ENCODE data around the gene CDK6. TPM values are rescaled to one million over a fixed set of nuclear protein-coding genes. Genes with fewer than 3 reads are reported as not detected.
"Not testable (repeated sequence)": the region's sequence is repeated elsewhere in the genome, so short reads cannot be mapped to it uniquely, and the experiment has no call there.

The CDK6 gene
- polyA plus RNA-seq, 1 donor: 22.4 TPM

DNA sequence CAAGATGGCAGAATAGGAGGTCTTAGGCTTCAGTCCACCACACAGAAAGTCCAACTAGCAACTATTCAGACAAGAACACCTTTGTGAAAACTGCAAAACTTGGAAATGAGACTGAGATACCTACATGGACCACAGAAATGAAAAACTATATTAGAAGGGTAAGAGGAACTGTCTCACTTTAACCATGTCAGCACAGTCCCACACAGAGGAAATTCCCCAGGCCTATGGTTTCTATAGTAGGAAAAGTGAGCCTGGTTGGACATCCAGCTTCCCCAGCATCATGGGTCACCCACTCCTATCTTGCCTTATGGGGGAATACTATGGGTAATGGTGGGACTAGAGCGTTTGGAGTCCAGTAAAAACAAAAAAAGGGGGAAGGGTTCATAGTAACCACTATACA is 38.8 kb upstream of the CDK6 start:
- no CpG with 5 or more reads among the region's 1 CpG for WGBS (ENCODE audit: insufficient coverage, low lambda C conversion rate)

DNA sequence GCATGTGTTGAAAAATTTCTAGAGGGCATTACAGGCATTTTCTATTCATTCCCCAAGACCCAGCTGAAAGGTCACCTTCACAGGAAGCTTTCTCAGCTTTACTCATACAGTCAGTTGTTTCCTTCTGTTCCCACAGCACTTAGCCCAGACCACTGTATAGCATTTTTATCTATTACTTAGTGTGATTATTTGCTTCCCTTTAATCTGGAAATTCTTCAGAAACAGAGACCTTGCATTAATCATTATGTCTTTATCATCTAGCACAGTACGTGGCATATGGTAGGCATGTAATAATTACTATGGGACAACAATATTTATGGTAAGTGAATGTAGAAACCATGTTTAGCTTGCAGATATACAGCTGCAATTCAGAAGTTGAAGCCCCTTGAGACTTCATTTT is 38.2 kb upstream of the CDK6 start:
- H3K27ac ChIP-seq (ENCODE audit: low read length): no peak overlapping the region
- no peaks in the 10 kb centered on the region for H3K9me3 ChIP-seq (ENCODE audit: control insufficient read depth, low read depth, low read length)
- no peaks in the 10 kb centered on the region for H3K4me1 ChIP-seq (ENCODE audit: control insufficient read depth, insufficient read depth, low read length)
- no peaks in the 10 kb centered on the region for H3K36me3 ChIP-seq (ENCODE audit: control insufficient read depth, insufficient read depth, low read length)
- H3K4me3 ChIP-seq (ENCODE audit: low read length): no peak overlapping the region
- no peaks in the 10 kb centered on the region for H3K27me3 ChIP-seq (ENCODE audit: control insufficient read depth, insufficient read depth, low read length)
- no CpG with 5 or more reads among the region's 1 CpG for WGBS (ENCODE audit: insufficient coverage, low lambda C conversion rate)
- DNase-seq: no peak

More for the DNA sequence above, 38.8 kb upstream of the CDK6 start:
- Histone ChIP-seq H3K9me3 (ENCODE audit: control insufficient read depth, low read depth, low read length) (peaks cover 3% of the 10 kb centered on the region), H3K36me3 (ENCODE audit: control insufficient read depth, insufficient read depth, low read length) (no peaks in the 10 kb centered on the region), H3K4me3 (ENCODE audit: low read length) (no peak overlapping the region), H3K4me1 (ENCODE audit: control insufficient read depth, insufficient read depth, low read length) (no peaks in the 10 kb centered on the region), H3K27me3 (ENCODE audit: control insufficient read depth, insufficient read depth, low read length) (no peaks in the 10 kb centered on the region), H3K27ac (ENCODE audit: low read length) (no peak overlapping the region)
- no peak for DNase-seq

DNA sequence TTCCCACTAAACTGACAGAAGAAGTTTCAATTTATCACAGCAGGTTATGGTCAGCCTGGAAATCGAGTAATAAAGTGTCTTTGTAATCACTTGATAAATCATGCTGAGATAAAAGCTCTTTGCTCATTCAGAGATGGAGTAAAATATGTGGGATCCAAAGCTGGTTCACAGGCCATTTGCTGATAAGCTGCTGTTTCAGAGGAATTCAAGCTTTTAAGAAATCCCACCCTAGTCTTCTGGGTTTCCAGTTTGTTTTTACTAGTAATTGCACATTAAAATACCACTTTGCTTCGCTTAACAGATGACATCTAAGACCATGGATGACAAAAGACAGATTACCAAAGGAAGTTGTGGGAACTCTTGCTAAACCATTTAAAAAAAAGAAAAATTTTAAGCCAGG is 37.4 kb upstream of the CDK6 start:
- WGBS (ENCODE audit: insufficient coverage, low lambda C conversion rate): 60% methylated on average over 1 of the region's 2 CpGs
- no peaks in the 10 kb centered on the region for H3K27me3 ChIP-seq (ENCODE audit: control insufficient read depth, insufficient read depth, low read length)
- H3K4me1 ChIP-seq (ENCODE audit: control insufficient read depth, insufficient read depth, low read length): no peaks in the 10 kb centered on the region
- no peaks in the 10 kb centered on the region for H3K36me3 ChIP-seq (ENCODE audit: control insufficient read depth, insufficient read depth, low read length)
- H3K9me3 ChIP-seq (ENCODE audit: control insufficient read depth, low read depth, low read length): peaks cover 4% of the 10 kb centered on the region
- DNase-seq: no peak
- H3K4me3 ChIP-seq (ENCODE audit: low read length): no peak overlapping the region
- no peak overlapping the region for H3K27ac ChIP-seq (ENCODE audit: low read length)

DNA sequence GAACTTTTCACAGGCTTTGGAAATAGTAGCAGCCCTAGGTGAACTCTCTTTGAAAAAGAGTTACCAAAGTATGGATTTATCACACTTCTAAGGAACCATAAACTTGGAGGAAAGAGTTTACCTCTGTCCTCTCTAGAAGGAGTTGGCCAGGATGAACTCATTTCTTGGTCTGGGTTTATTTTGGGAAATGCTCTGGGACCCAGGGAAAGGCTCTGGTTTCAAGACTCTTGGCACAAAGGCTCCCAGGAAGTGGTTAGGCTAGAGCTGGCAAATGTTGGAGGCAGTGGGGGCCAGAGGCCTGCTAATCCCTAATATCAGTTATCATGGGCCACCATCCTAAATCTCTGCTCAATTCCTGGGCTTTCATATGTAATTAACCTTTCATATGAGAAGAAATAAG is 36.3 kb upstream of the CDK6 start:
- Histone ChIP-seq H3K9me3 (ENCODE audit: control insufficient read depth, low read depth, low read length) (peaks cover 4% of the 10 kb centered on the region), H3K27me3 (ENCODE audit: control insufficient read depth, insufficient read depth, low read length) (no peaks in the 10 kb centered on the region), H3K36me3 (ENCODE audit: control insufficient read depth, insufficient read depth, low read length) (no peaks in the 10 kb centered on the region), H3K4me3 (ENCODE audit: low read length) (no peak overlapping the region), H3K4me1 (ENCODE audit: control insufficient read depth, insufficient read depth, low read length) (no peaks in the 10 kb centered on the region), H3K27ac (ENCODE audit: low read length) (no peak overlapping the region)
- no peak for DNase-seq

DNA sequence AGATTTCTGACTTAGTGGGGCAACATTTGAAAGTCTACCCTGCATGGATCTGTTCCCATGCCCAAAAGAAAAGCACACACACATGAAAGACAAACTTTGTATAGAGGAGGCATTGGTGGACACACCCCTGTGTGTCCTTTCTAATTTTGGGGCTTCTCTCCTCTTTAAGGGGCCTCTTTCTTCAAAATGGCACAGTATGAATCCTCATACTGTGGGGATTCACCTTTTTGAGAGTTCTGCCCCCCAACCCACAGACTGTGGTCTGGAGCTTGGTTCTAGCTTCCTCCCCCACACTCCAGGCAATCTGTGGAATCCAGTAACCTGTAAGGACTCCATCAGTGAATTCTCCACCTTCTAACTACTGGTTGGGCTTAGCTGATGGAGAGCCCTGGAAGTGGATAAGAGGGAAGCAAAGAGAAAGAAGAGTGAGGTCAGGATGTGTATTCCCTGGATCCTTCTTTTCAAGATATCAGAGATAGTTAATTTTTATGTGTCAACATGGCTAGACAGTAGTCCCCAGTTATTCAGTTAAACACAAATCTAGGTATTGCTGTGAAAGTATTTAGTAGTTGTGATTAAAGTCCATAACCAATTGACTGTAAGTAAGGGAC is 32.4 kb upstream of the CDK6 start:
- Histone ChIP-seq H3K27me3 (ENCODE audit: control insufficient read depth, insufficient read depth, low read length) (no peaks in the 10 kb centered on the region), H3K27ac (ENCODE audit: low read length) (no peak overlapping the region), H3K9me3 (ENCODE audit: control insufficient read depth, low read depth, low read length) (peaks cover 4% of the 10 kb centered on the region), H3K36me3 (ENCODE audit: control insufficient read depth, insufficient read depth, low read length) (no peaks in the 10 kb centered on the region), H3K4me3 (ENCODE audit: low read length) (no peak overlapping the region), H3K4me1 (ENCODE audit: control insufficient read depth, insufficient read depth, low read length) (no peaks in the 10 kb centered on the region)
- DNase-seq: no peak

DNA sequence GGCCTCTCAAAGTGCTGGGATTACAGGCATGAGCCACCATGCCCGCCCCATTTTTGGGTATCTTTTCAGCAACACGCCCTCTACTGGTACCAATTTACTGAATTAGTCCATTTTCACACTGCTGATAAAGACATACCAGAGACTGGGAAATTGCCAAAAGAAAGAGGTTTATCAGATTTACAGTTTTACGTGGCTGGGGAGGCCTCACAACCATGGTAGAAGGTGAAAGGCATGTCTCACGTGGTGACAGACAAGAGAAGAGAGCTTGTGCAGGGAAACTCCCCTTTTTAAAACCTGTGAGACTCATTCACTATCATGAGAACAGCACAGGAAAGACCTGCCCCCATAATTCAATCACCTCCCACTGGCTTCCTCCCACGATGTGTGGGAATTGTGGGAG is 27.8 kb upstream of the CDK6 start:
- not testable (repeated sequence) for H3K27ac ChIP-seq (ENCODE audit: low read length); H3K36me3 ChIP-seq (ENCODE audit: control insufficient read depth, insufficient read depth, low read length); H3K27me3 ChIP-seq (ENCODE audit: control insufficient read depth, insufficient read depth, low read length); DNase-seq; H3K4me3 ChIP-seq (ENCODE audit: low read length); H3K9me3 ChIP-seq (ENCODE audit: control insufficient read depth, low read depth, low read length); H3K4me1 ChIP-seq (ENCODE audit: control insufficient read depth, insufficient read depth, low read length)
- no CpG with 5 or more reads among the region's 5 CpGs for WGBS (ENCODE audit: insufficient coverage, low lambda C conversion rate)

DNA sequence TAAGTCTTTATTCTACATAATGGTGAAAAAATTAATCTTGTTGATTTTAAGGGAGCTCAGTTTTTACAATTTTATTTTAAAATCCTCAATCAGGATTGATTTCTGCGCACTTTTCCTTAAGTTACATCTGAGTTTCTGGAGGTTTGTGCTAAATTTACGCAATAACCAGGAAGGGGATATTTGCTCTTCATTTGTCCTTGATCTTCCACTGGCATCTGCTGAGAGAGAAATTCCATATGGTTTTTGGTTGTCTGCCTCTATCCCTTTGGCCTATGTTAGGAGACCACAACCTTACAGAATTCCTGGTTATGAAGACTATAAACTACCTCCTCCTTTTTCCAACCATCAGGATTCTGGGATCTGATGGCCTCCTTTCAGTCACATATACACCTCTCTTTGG is 20.1 kb upstream of the CDK6 start:
- Histone ChIP-seq H3K27ac (ENCODE audit: low read length) (no peak overlapping the region), H3K4me3 (ENCODE audit: low read length) (no peak overlapping the region), H3K9me3 (ENCODE audit: control insufficient read depth, low read depth, low read length) (no peaks in the 10 kb centered on the region), H3K4me1 (ENCODE audit: control insufficient read depth, insufficient read depth, low read length) (no peaks in the 10 kb centered on the region), H3K27me3 (ENCODE audit: control insufficient read depth, insufficient read depth, low read length) (no peaks in the 10 kb centered on the region), H3K36me3 (ENCODE audit: control insufficient read depth, insufficient read depth, low read length) (no peaks in the 10 kb centered on the region)
- no CpG with 5 or more reads among the region's 2 CpGs for WGBS (ENCODE audit: insufficient coverage, low lambda C conversion rate)
- no peak for DNase-seq

DNA sequence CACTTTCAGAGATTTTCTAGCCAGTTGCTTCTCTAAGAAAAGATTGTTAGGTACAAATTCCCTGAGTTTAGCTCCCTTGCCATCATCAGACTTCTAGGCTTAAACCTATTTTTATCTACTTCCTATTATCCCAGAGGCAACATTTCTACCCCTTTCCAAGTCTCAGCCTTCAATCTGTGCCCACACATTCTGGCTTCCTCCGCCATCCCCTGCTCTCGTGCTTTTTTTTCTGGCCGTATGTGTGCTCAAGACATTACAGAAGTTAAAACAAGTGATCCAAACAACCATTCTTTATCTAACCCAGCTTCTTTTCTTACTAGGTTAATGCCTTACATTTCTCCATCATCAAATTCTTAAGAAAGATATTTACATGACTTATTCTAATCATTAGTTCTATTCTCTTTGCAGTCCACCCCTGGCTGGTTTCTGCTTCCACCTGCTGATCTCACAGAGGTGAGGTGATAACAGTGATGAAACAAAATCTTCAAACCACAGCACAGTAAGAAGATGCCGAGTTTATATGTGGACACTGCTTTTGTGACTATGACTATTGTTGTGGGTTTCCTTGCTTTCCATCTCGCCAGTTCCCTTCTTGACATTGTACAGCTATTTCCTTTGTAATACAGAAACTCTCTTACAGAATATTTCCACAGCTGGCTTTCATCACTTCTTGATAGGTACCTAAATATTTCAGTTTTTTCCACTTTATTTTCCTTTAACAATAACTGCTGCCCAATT is 18.3 kb upstream of the CDK6 start:
- Histone ChIP-seq H3K4me3 (ENCODE audit: low read length) (no peak overlapping the region), H3K9me3 (ENCODE audit: control insufficient read depth, low read depth, low read length) (no peaks in the 10 kb centered on the region), H3K36me3 (ENCODE audit: control insufficient read depth, insufficient read depth, low read length) (no peaks in the 10 kb centered on the region), H3K4me1 (ENCODE audit: control insufficient read depth, insufficient read depth, low read length) (peaks cover under 1% of the 10 kb centered on the region), H3K27ac (ENCODE audit: low read length) (no peak overlapping the region), H3K27me3 (ENCODE audit: control insufficient read depth, insufficient read depth, low read length) (no peaks in the 10 kb centered on the region)
- no peak for DNase-seq
- WGBS (ENCODE audit: insufficient coverage, low lambda C conversion rate): 100% methylated on average over 3 of the region's 5 CpGs

DNA sequence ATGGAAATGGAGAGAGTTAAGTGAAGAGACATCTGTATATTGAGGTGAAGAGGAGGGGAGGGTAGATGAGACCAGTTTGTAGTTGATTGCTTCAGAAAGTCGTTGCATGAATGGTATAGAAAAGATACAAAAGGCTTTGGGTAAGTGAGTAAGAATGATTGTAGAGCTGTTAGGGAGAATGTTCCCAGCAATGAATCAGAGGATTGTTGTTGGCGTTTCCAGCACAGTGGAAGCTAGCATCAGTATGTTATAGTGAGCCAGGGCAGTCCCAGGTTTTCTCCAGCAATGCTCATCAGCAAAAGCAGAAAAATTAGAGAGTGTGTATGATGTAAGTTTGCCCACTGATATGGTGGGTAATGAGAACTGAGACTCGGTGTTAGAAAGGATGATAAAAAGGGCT is 15.4 kb upstream of the CDK6 start:
- no peaks in the 10 kb centered on the region for H3K27me3 ChIP-seq (ENCODE audit: control insufficient read depth, insufficient read depth, low read length)
- no peaks in the 10 kb centered on the region for H3K36me3 ChIP-seq (ENCODE audit: control insufficient read depth, insufficient read depth, low read length)
- H3K4me3 ChIP-seq (ENCODE audit: low read length): no peak overlapping the region
- 70% methylated on average over 2 of the region's 3 CpGs for WGBS (ENCODE audit: insufficient coverage, low lambda C conversion rate)
- H3K27ac ChIP-seq (ENCODE audit: low read length): no peak overlapping the region
- H3K4me1 ChIP-seq (ENCODE audit: control insufficient read depth, insufficient read depth, low read length): peaks cover 8% of the 10 kb centered on the region
- DNase-seq: no peak
- no peaks in the 10 kb centered on the region for H3K9me3 ChIP-seq (ENCODE audit: control insufficient read depth, low read depth, low read length)

DNA sequence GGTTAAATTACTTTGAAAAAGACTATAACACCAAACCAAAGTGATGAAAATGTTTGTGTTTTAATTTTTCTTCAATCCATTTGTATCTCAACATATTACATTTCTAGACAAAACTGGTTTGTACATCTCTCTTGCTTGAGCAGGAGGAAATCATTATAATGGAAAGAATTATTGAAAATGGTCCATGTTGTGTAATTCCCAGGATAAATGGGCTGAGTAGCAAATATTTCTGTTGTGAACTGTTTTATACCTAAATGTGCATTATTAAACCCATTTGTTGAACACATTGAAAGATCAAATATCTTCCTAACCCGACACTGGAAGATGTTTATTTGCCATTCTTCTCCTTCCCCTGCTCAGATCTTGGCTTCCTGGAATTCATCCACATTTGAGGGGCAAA is 14.1 kb upstream of the CDK6 start:
- no peak overlapping the region for H3K4me3 ChIP-seq (ENCODE audit: low read length)
- H3K27ac ChIP-seq (ENCODE audit: low read length): no peak overlapping the region
- peaks cover 8% of the 10 kb centered on the region for H3K4me1 ChIP-seq (ENCODE audit: control insufficient read depth, insufficient read depth, low read length)
- H3K9me3 ChIP-seq (ENCODE audit: control insufficient read depth, low read depth, low read length): no peaks in the 10 kb centered on the region
- WGBS (ENCODE audit: insufficient coverage, low lambda C conversion rate): 100% methylated on average over 1 of the region's 1 CpG
- H3K36me3 ChIP-seq (ENCODE audit: control insufficient read depth, insufficient read depth, low read length): no peaks in the 10 kb centered on the region
- DNase-seq: no peak
- H3K27me3 ChIP-seq (ENCODE audit: control insufficient read depth, insufficient read depth, low read length): no peaks in the 10 kb centered on the region

DNA sequence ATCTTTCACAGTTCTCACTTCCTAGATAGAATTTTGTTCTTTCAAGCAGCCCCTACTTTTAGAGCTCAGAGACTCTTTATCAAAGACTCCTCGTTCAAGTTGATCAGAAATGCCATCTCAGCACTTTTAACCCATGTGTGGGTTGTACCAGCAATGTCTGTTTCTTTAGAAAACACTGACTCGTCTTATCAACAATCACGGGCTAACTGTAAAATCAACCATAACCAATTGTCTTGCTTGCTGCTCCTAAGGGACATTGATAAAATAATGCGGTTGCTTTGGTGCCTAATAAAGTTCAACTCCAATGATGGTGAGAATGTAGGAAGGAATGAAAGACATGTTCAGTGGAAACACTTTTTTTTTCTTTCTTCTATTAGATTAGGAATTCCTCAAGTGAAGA is 12.9 kb upstream of the CDK6 start:
- WGBS (ENCODE audit: insufficient coverage, low lambda C conversion rate): 40% methylated on average over 1 of the region's 4 CpGs
- no peaks in the 10 kb centered on the region for H3K36me3 ChIP-seq (ENCODE audit: control insufficient read depth, insufficient read depth, low read length)
- peaks cover 8% of the 10 kb centered on the region for H3K4me1 ChIP-seq (ENCODE audit: control insufficient read depth, insufficient read depth, low read length)
- H3K27ac ChIP-seq (ENCODE audit: low read length): peak overlapping the region; percentile 52
- no peaks in the 10 kb centered on the region for H3K27me3 ChIP-seq (ENCODE audit: control insufficient read depth, insufficient read depth, low read length)
- peak overlapping the region; percentile 7 for H3K4me3 ChIP-seq (ENCODE audit: low read length)
- no peaks in the 10 kb centered on the region for H3K9me3 ChIP-seq (ENCODE audit: control insufficient read depth, low read depth, low read length)
- DNase-seq: no peak

Measured in large intestine (tissue), 3 donors.